Lower leg skin (tissue), 4 donors: Measurements from ENCODE around the gene TBC1D32. TPM values are rescaled to one million over a fixed set of nuclear protein-coding genes. Genes with fewer than 3 reads are reported as not detected.

Source experiments
- DNase-seq, 2 donors: peaks; one replicate each; pipeline ENCODE4 v3.0.0-alpha.2; 2019; ENCODE audit warnings: low spot score in 2 of 2
- H3K4me3 ChIP-seq: fragments of 200-600 bp; sonication (generic); 2 replicates; pipeline ENCODE4 v1.5.1; 2017; ENCODE audit warnings: mild to moderate bottlenecking, low read depth; ENCODE audit not compliant: poor library complexity, severe bottlenecking
- CTCF ChIP-seq, 3 donors: fragments of 450-650 bp; IDR thresholded peaks; one replicate each; pipeline ENCODE4 v1.5.1; 2016; ENCODE audit warnings: antibody characterized with exemption in 3 of 3, mild to moderate bottlenecking in 3 of 3, moderate library complexity in 2 of 3
- POLR2A ChIP-seq, 2 donors: fragments of 450-650 bp; IDR thresholded peaks; one replicate each; pipeline ENCODE4 v1.6.1; 2016 to 2017; ENCODE audit warnings: antibody characterized with exemption in 2 of 2, mild to moderate bottlenecking in 1 of 2, moderate library complexity in 1 of 2
- WGBS, 2 donors: methylation state at CpG; one replicate each; pipeline ENCODE4 v1.1.5; 2018; 5-methylcytosine and 5-hydroxymethylcytosine counted together
- intact Hi-C: fragments of 100-400 bp; cut with DNase I; formaldehyde crosslinking; loops from one replicate; pipeline ENCODE4 v1.15.0; 2023; ENCODE audit warnings: low total_unique reads
- total RNA-seq, 4 donors: library from RNA; depleted of rRNA; stranded (reverse); fragments of >200 nt; gene quantifications; one replicate each; pipeline ENCODE4 v1.1.0, GENCODE V29; 2016

The TBC1D32 gene
- total RNA-seq, 4 donors from 2014 or later, result 5.2 to 8.6 (median 6.7) TPM

- WGBS, 2 donors, result 90 to 92% methylated on average over 3 of the region's 3 CpGs
- no peak for DNase-seq
- no peak for TF ChIP-seq POLR2A (IDR thresholded peaks at IDR 0.05)
- TF ChIP-seq CTCF (IDR thresholded peaks at IDR 0.05), result no peak
- intact Hi-C loops, result no loop called here
- no peak overlapping the region for H3K4me3 ChIP-seq
These were observed 301.2 kb downstream of the TBC1D32 start for GRCh38 chr6:121033091-121033490.

- TF ChIP-seq CTCF (IDR thresholded peaks at IDR 0.05) (no peak), POLR2A (IDR thresholded peaks at IDR 0.05) (no peak)
- 18 to 27% methylated on average over 1 of the region's 1 CpG for WGBS, 2 donors
- DNase-seq, result no peak
- no peak overlapping the region for H3K4me3 ChIP-seq
- intact Hi-C loops, result no loop called here
These were observed 301.8 kb downstream of the TBC1D32 start for GRCh38 chr6:121032268-121033006.

Other genes with a start within 250 kb of the TBC1D32 start
- gene GJA1, start 101.2 kb upstream of the TBC1D32 start, total RNA-seq, result 100 to 1,000 TPM; 237 to 425 (median 346) TPM